GM18867 (cell line): ENCODE measurements around the gene FTCD.
"Not testable (repeated sequence)": the region's sequence is repeated elsewhere in the genome, so short reads cannot be mapped to it uniquely, and the experiment has no call there.

ENCODE experiments used
- ATAC-seq: cut with Tn5 transposase; IDR thresholded peaks from one replicate; pipeline ENCODE4 v1.9.1; 2021; ENCODE audit warnings: mild to moderate bottlenecking, moderate library complexity; ENCODE audit not compliant: unreplicated experiment

FTCD gene

GRCh38 chr21:46155514-46156377, at the start of gene FTCD:
Gene FTCD (minus strand): TSS chr21:46155579. CDS start chr21:46155523, 56 bp downstream.
- no peak for ATAC-seq

GRCh38 chr21:46205166-46205565, 49.8 kb upstream of the FTCD start:
- no peak for ATAC-seq

GRCh38 chr21:46203203-46203600, 47.8 kb upstream of the FTCD start:
- ATAC-seq, result no peak

DNA sequence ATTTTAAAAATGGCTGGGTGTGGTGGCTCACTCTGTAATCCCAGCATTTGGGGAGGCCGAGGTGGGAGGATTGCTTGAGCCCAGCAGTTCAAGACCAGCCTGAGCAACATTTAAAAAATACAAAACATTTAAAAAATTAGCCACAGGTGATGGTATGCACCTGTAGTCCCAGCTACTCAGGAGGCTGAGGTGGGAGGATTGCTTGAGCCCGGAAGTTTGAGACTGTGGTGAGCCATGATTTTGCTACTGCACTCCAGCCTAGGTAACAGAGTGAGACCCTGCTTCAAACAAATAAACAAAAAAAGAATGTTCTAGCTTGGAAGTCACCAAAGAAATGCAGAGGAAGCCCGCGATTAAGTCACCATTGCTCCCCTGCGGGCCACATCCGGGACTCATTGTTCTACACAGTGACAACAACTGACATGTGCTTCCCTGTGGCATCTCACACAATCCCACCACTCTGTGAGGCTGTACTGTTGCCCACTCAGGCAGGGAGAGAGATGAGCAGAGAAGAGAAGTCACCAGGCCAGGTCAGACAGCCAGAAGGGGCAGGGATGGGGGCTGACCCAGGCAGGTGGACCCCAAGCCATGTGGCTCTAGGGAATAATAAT, 47.3 kb upstream of the FTCD start:
- ATAC-seq, result no peak

DNA sequence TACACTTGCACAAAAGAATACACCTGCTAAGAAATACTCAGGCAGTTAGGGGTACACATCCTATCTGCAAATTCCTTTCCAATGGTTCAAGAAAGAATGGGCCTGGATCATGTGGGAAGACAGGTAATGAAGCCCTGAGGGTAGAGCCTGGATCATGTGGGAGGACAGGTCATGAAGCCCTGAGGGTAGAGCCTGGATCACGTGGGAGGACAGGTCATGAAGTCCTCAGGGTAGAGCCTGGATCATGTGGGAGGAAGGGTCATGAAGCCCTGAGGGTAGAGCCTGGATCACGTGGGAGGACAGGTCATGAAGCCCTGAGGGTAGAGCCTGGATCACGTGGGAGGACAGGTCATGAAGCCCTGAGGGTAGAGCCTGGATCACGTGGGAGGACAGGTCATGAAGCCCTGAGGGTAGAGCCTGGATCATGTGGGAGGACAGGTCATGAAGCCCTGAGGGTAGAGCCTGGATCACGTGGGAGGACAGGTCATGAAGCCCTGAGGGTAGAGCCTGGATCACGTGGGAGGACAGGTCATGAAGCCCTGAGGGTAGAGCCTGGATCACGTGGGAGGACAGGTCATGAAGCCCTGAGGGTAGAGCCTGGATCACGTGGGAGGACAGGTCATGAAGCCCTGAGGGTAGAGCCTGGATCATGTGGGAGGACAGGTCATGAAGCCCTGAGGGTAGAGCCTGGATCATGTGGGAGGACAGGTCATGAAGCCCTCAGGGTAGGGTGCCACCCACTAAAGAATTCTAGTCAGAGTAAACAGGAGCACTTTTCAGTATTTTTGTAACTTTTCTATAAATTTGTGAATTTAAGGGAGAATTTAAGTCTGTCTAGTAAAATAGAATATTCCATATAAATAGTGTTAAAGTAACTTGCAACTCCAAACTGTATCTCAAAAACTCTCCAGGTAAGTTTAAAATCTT, 45.8 kb upstream of the FTCD start:
- not testable (repeated sequence) for ATAC-seq

DNA sequence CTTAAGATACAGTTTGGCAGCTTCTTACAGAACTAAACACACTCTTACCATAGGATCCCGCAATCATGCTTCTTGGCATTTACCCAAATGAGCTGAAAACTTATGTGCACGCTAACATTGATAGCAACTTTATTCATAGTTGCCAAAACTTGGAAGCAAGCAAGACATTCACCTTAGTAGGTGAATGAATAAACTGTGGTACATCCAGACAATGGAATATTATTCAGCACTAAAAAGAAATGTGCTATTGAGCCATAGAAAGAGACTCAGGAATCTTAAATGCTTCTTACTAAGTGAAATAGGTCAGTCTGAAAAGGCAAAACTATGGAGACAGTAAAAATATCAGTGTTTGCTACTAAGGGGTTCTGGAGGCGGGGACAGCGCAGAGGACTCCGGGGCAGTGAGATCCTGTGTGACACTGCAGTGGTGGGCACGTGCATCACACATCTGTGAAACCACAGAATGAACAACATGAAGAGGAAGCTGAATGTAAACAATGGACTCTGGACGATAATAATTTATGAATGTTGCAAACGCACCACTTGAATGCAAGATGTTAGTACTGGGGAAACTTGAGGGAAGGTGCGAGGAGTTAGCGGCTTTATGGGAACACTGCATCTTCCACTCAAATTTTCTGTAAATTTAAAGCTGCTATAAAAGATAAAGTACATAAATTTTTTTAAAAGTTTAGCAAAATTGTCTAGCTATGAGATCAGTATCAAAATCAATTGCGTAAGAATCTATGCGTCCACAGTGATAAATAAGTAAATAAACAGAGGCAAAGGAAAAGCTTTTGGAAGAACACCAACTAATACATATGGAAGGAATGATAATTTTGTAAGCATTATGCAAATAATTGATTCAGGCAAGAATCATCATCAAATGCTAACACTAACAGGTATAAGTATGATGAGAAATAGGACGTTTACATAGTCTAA, 44.3 kb upstream of the FTCD start:
- ATAC-seq, result no peak

- ATAC-seq, result no peak
Measured at GRCh38 chr21:46196733-46197132, 41.4 kb upstream of the FTCD start.

- ATAC-seq, result no peak
Measured at GRCh38 chr21:46195595-46196195, 40.3 kb upstream of the FTCD start.

DNA sequence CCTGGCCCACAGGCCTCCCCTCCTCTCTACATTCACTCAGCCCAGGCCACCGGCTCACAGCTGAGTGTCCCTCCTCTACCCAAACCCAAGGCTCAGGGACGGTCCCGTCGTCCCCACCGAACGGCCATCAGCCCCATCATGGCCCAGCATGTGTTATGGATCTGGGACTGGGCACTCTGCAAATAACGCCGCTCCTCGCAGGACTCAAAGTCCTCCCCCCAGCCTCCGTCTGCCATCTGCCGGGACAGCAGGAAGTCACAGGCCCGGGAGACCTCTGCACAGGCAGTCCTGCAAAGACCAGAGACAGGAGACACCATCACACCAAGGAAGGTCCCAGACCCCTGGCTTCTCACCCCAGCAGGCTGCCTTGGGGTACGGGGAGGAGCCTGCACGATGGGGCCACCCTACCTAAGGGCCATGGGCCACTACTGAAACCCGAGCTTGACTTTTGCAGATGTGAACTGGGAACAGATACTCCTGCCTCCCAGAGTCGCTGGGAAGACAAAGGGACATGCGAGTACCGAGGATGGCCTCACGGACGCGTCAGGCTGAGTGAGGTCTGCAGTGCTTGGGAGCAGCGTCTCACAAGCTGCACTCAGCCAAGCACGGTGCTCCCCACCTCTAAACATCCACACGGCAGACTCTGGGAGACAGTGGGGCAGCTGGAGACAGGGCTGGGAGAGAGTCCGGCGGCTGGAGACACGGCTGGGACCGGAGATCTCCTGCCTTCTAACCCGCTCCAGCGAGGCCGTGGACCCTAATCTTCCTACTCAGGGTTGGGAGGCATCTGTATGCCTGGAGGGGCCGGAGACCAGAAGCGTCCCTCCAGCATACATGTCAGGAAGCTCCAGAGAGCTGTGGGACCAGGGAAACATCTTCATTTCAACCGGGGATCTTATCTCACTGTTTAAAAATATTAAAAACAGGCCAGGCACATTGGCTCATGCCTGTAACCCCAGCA, 39.3 kb upstream of the FTCD start:
- no peak for ATAC-seq

GRCh38 chr21:46193829-46194373, 38.5 kb upstream of the FTCD start:
- ATAC-seq, result no peak

- ATAC-seq, result no peak
Measured at GRCh38 chr21:46191686-46192575, 36.6 kb upstream of the FTCD start.

- ATAC-seq, result no peak
Measured at GRCh38 chr21:46191257-46191685, 35.9 kb upstream of the FTCD start.

GRCh38 chr21:46190491-46191131, 35.2 kb upstream of the FTCD start:
- ATAC-seq, result no peak

GRCh38 chr21:46189959-46190490, 34.6 kb upstream of the FTCD start:
- ATAC-seq, result no peak

GRCh38 chr21:46189213-46189958, 34.0 kb upstream of the FTCD start:
- no peak for ATAC-seq
